ENCODE measurements around the gene ZNF605.
"Not testable (repeated sequence)": the region's sequence is repeated elsewhere in the genome, so short reads cannot be mapped to it uniquely, and the experiment has no call there.

The ZNF605 gene

GRCh38 chr12:132907789-132908144 is 48.3 kb downstream of the ZNF605 start:
- Mint-ChIP-seq H3K4me1 (peaks cover 3 to 16% of the 10 kb centered on the region in 2 donors), H3K4me3 (peak overlapping the region; percentile 86 to 92), H3K36me3 (peaks cover 11 to 18% of the 10 kb centered on the region in 2 donors), H3K27ac (peak overlapping the region; percentile 91), H3K9me3 (peaks cover 8 to 12% of the 10 kb centered on the region in 2 donors), H3K27me3 (peaks cover 11 to 25% of the 10 kb centered on the region in 2 donors)
- not testable (repeated sequence) for ATAC-seq (replicated peaks); DNase-seq

GRCh38 chr12:132907216-132907615 is 48.9 kb downstream of the ZNF605 start:
- Mint-ChIP-seq H3K4me1 (peaks cover 3 to 16% of the 10 kb centered on the region in 2 donors), H3K9me3 (peaks cover 8 to 10% of the 10 kb centered on the region in 2 donors), H3K27me3 (peaks cover 11 to 25% of the 10 kb centered on the region in 2 donors), H3K4me3 (no peak overlapping the region), H3K36me3 (peaks cover 9 to 15% of the 10 kb centered on the region in 2 donors), H3K27ac (no peak overlapping the region)
- ATAC-seq (replicated peaks): no peak
- no peak for DNase-seq

- DNase-seq: peak; percentile 78
- ATAC-seq (replicated peaks): peak; percentile 8 to 12
- H3K27ac Mint-ChIP-seq: peak overlapping the region; percentile 89
- peaks cover 2 to 6% of the 10 kb centered on the region in 2 donors for H3K36me3 Mint-ChIP-seq
- peaks cover 3 to 16% of the 10 kb centered on the region in 2 donors for H3K4me1 Mint-ChIP-seq
- H3K4me3 Mint-ChIP-seq: peak overlapping the region; percentile 61 to 71
- H3K27me3 Mint-ChIP-seq: peaks cover 11 to 25% of the 10 kb centered on the region in 2 donors
- peaks cover 0 to 5% of the 10 kb centered on the region in 2 donors for H3K9me3 Mint-ChIP-seq
Measured at GRCh38 chr12:132904718-132905328, 51.3 kb downstream of the ZNF605 start.

GRCh38 chr12:132899033-132899432 is 57.1 kb downstream of the ZNF605 start:
- H3K4me1 Mint-ChIP-seq: no peaks in the 10 kb centered on the region
- H3K27ac Mint-ChIP-seq: no peak overlapping the region
- no peaks in the 10 kb centered on the region for H3K9me3 Mint-ChIP-seq
- H3K27me3 Mint-ChIP-seq: no peaks in the 10 kb centered on the region
- DNase-seq (no peak), ATAC-seq (replicated peaks) (no peak)
- H3K4me3 Mint-ChIP-seq: no peak overlapping the region
- H3K36me3 Mint-ChIP-seq: peaks cover 0 to 3% of the 10 kb centered on the region in 2 donors

GRCh38 chr12:132888852-132889251 is 67.3 kb downstream of the ZNF605 start:
- peaks cover 32 to 38% of the 10 kb centered on the region in 2 donors for H3K36me3 Mint-ChIP-seq
- H3K4me1 Mint-ChIP-seq: peaks cover 12 to 17% of the 10 kb centered on the region in 2 donors
- ATAC-seq (replicated peaks): no peak
- peaks cover 6 to 11% of the 10 kb centered on the region in 2 donors for H3K9me3 Mint-ChIP-seq
- peak overlapping the region; percentile 31 to 69 for H3K4me3 Mint-ChIP-seq
- no peak for DNase-seq
- H3K27me3 Mint-ChIP-seq: peaks cover 0 to 7% of the 10 kb centered on the region in 2 donors
- peak overlapping the region; percentile 75 for H3K27ac Mint-ChIP-seq

GRCh38 chr12:132887513-132888351 is 68.4 kb downstream of the ZNF605 start, which contains the start of gene CHFR:
TSS of gene CHFR (minus strand) at chr12:132887605. CDS start at chr12:132887328, 277 bp downstream.
- peaks cover 15 to 19% of the 10 kb centered on the region in 2 donors for H3K4me1 Mint-ChIP-seq

GRCh38 chr12:132886529-132887477 is 69.3 kb downstream of the ZNF605 start:
- peak overlapping the region; percentile 100 for H3K27ac Mint-ChIP-seq
- H3K9me3 Mint-ChIP-seq: peaks cover 6 to 11% of the 10 kb centered on the region in 2 donors
- peak; percentile 17 to 24 for ATAC-seq (replicated peaks)

More at GRCh38 chr12:132887513-132888351, 68.4 kb downstream of the ZNF605 start, which contains the start of gene CHFR:
- peak within 1 kb of the TSS; percentile 98 to 100 for H3K4me3 Mint-ChIP-seq
- H3K27me3 Mint-ChIP-seq: peaks cover 0 to 7% of the 10 kb centered on the region in 2 donors
- peaks cover 6 to 11% of the 10 kb centered on the region in 2 donors for H3K9me3 Mint-ChIP-seq
- peak within 1 kb of the TSS; percentile 100 for H3K27ac Mint-ChIP-seq
- ATAC-seq (replicated peaks) (peak; percentile 97 to 98), DNase-seq (peak; percentile 96)
- peaks cover 32 to 46% of the 10 kb centered on the region in 2 donors for H3K36me3 Mint-ChIP-seq

GRCh38 chr12:132881818-132882217 is 74.3 kb downstream of the ZNF605 start:
- H3K27ac Mint-ChIP-seq: no peak overlapping the region
- H3K27me3 Mint-ChIP-seq: no peaks in the 10 kb centered on the region
- H3K4me3 Mint-ChIP-seq: no peak overlapping the region
- peaks cover 8 to 35% of the 10 kb centered on the region in 2 donors for H3K4me1 Mint-ChIP-seq
- no peaks in the 10 kb centered on the region for H3K9me3 Mint-ChIP-seq
- DNase-seq (no peak), ATAC-seq (replicated peaks) (no peak)
- H3K36me3 Mint-ChIP-seq: peaks cover 34 to 47% of the 10 kb centered on the region in 2 donors

More at GRCh38 chr12:132886529-132887477, 69.3 kb downstream of the ZNF605 start:
- Mint-ChIP-seq H3K27me3 (peaks cover 0 to 7% of the 10 kb centered on the region in 2 donors), H3K36me3 (peaks cover 35 to 54% of the 10 kb centered on the region in 2 donors), H3K4me3 (peak overlapping the region; percentile 98 to 100), H3K4me1 (peaks cover 15 to 29% of the 10 kb centered on the region in 2 donors)
- DNase-seq: no peak

GRCh38 chr12:132874620-132875019 is 81.5 kb downstream of the ZNF605 start:
- not testable (repeated sequence) for H3K4me3 Mint-ChIP-seq; H3K4me1 Mint-ChIP-seq; ATAC-seq (replicated peaks); DNase-seq; H3K9me3 Mint-ChIP-seq; H3K27ac Mint-ChIP-seq; H3K27me3 Mint-ChIP-seq
- peaks cover 50 to 51% of the 10 kb centered on the region in 2 donors for H3K36me3 Mint-ChIP-seq

GRCh38 chr12:132874175-132874574 is 81.9 kb downstream of the ZNF605 start:
- H3K27ac Mint-ChIP-seq: no peak overlapping the region
- peaks cover 47 to 56% of the 10 kb centered on the region in 2 donors for H3K36me3 Mint-ChIP-seq
- no peaks in the 10 kb centered on the region for H3K4me1 Mint-ChIP-seq

GRCh38 chr12:132873724-132874123 is 82.4 kb downstream of the ZNF605 start:
- DNase-seq (no peak), ATAC-seq (replicated peaks) (no peak)
- Mint-ChIP-seq H3K4me3 (no peak overlapping the region), H3K9me3 (no peaks in the 10 kb centered on the region), H3K36me3 (peaks cover 45 to 57% of the 10 kb centered on the region in 2 donors), H3K27ac (no peak overlapping the region), H3K27me3 (no peaks in the 10 kb centered on the region), H3K4me1 (no peaks in the 10 kb centered on the region)

More at GRCh38 chr12:132874175-132874574, 81.9 kb downstream of the ZNF605 start:
- no peak overlapping the region for H3K4me3 Mint-ChIP-seq
- no peaks in the 10 kb centered on the region for H3K27me3 Mint-ChIP-seq
- ATAC-seq (replicated peaks) (no peak), DNase-seq (no peak)
- no peaks in the 10 kb centered on the region for H3K9me3 Mint-ChIP-seq

- no peak for DNase-seq
- peaks cover 48 to 61% of the 10 kb centered on the region in 2 donors for H3K36me3 Mint-ChIP-seq
- no peak overlapping the region for H3K4me3 Mint-ChIP-seq
- no peak for ATAC-seq (replicated peaks)
- H3K4me1 Mint-ChIP-seq: no peaks in the 10 kb centered on the region
- no peaks in the 10 kb centered on the region for H3K9me3 Mint-ChIP-seq
- no peaks in the 10 kb centered on the region for H3K27me3 Mint-ChIP-seq
- H3K27ac Mint-ChIP-seq: no peak overlapping the region
Measured at GRCh38 chr12:132872975-132873421, 83.1 kb downstream of the ZNF605 start.

GRCh38 chr12:132872073-132872855 is 83.8 kb downstream of the ZNF605 start:
- Mint-ChIP-seq H3K36me3 (peaks cover 47 to 60% of the 10 kb centered on the region in 2 donors), H3K4me1 (no peaks in the 10 kb centered on the region), H3K4me3 (no peak overlapping the region), H3K27me3 (no peaks in the 10 kb centered on the region), H3K27ac (no peak overlapping the region), H3K9me3 (no peaks in the 10 kb centered on the region)
- DNase-seq: no peak
- ATAC-seq (replicated peaks): no peak
